ENCODE results near the gene GPHB5. TPM values are rescaled to one million over a fixed set of nuclear protein-coding genes. Genes with fewer than 3 reads are reported as not detected.

Gene GPHB5
- total and polyA plus RNA-seq, 2 experiments from 2014 or later: not detected

- no peak for DNase-seq
- in situ Hi-C loops (cut with MboI): no loop called here
- H3K9ac ChIP-seq: no peak overlapping the region
- no peak overlapping the region for H3K4me3 ChIP-seq
- no peak overlapping the region for H2AFZ ChIP-seq
- TF ChIP-seq EZH2 (IDR thresholded peaks at IDR 0.05; ENCODE audit: insufficient read depth, poor library complexity, severe bottlenecking): no peak
- TF ChIP-seq EZH2phosphoT487 (IDR thresholded peaks at IDR 0.05; ENCODE audit: insufficient read depth, low read depth): no peak
- no peak overlapping the region for H3K27ac ChIP-seq
- H3K9me3 ChIP-seq (ENCODE audit: low read depth): no peaks in the 10 kb centered on the region
- no peaks in the 10 kb centered on the region for H3K79me2 ChIP-seq (ENCODE audit: insufficient read depth)
- no peaks in the 10 kb centered on the region for H3F3A ChIP-seq (ENCODE audit: insufficient read depth)
- H3K27me3 ChIP-seq (replicated peaks; ENCODE audit: insufficient read depth): 0 out of 2 replicates have a peak, but pooled peaks cover 4% of the 10 kb centered on the region
- no peaks in the 10 kb centered on the region for H3K4me1 ChIP-seq (ENCODE audit: insufficient read depth)
- H3K36me3 ChIP-seq (ENCODE audit: low read depth): no peaks in the 10 kb centered on the region
- H3K4me2 ChIP-seq (ENCODE audit: unreplicated experiment): no peak overlapping the region
- H3K9me2 ChIP-seq (ENCODE audit: insufficient read depth): no peaks in the 10 kb centered on the region
- H4K20me1 ChIP-seq (ENCODE audit: insufficient read depth): no peaks in the 10 kb centered on the region
- WGBS, 2 experiments (ENCODE audit: low coverage in 1 of 2, low lambda C conversion rate in 2 of 2, missing lambda C conversion rate in 2 of 2): 51 to 60% methylated on average over 6 of the region's 6 CpGs
Measured at GRCh38 chr14:63328787-63329737, 10.3 kb upstream of the GPHB5 start.

- H3K36me3 ChIP-seq (ENCODE audit: low read depth): no peaks in the 10 kb centered on the region
- no peak overlapping the region for H3K4me2 ChIP-seq (ENCODE audit: unreplicated experiment)
- DNase-seq: no peak
- H3F3A ChIP-seq (ENCODE audit: insufficient read depth): no peaks in the 10 kb centered on the region
- H3K4me3 ChIP-seq: no peak overlapping the region
- in situ Hi-C loops (cut with MboI): no loop called here
- H3K9me3 ChIP-seq (ENCODE audit: low read depth): no peaks in the 10 kb centered on the region
- no peak overlapping the region for H2AFZ ChIP-seq
- no peaks in the 10 kb centered on the region for H3K79me2 ChIP-seq (ENCODE audit: insufficient read depth)
- H3K4me1 ChIP-seq (ENCODE audit: insufficient read depth): no peaks in the 10 kb centered on the region
- 0 out of 2 replicates have a peak, but pooled peaks cover 4% of the 10 kb centered on the region for H3K27me3 ChIP-seq (replicated peaks; ENCODE audit: insufficient read depth)
- WGBS, 2 experiments (ENCODE audit: low coverage in 1 of 2, low lambda C conversion rate in 2 of 2, missing lambda C conversion rate in 2 of 2): 61 to 66% methylated on average over 5 of the region's 5 CpGs
- TF ChIP-seq EZH2 (IDR thresholded peaks at IDR 0.05; ENCODE audit: insufficient read depth, poor library complexity, severe bottlenecking): no peak
- TF ChIP-seq EZH2phosphoT487 (IDR thresholded peaks at IDR 0.05; ENCODE audit: insufficient read depth, low read depth): no peak
- no peak overlapping the region for H3K9ac ChIP-seq
- H4K20me1 ChIP-seq (ENCODE audit: insufficient read depth): no peaks in the 10 kb centered on the region
- H3K27ac ChIP-seq: no peak overlapping the region
- no peaks in the 10 kb centered on the region for H3K9me2 ChIP-seq (ENCODE audit: insufficient read depth)
Measured at GRCh38 chr14:63326840-63327239, 8.1 kb upstream of the GPHB5 start.

- Histone ChIP-seq H2AFZ (no peak overlapping the region), H4K20me1 (ENCODE audit: insufficient read depth) (no peaks in the 10 kb centered on the region), H3K36me3 (ENCODE audit: low read depth) (no peaks in the 10 kb centered on the region), H3K79me2 (ENCODE audit: insufficient read depth) (no peaks in the 10 kb centered on the region), H3K4me2 (ENCODE audit: unreplicated experiment) (no peak overlapping the region), H3K9ac (no peak overlapping the region), H3K27me3 (replicated peaks; ENCODE audit: insufficient read depth) (no peaks in the 10 kb centered on the region; the same call in 1 of the 2 replicates), H3K4me1 (ENCODE audit: insufficient read depth) (no peaks in the 10 kb centered on the region), H3K4me3 (no peak overlapping the region), H3K27ac (no peak overlapping the region), H3F3A (ENCODE audit: insufficient read depth) (no peaks in the 10 kb centered on the region), H3K9me2 (ENCODE audit: insufficient read depth) (no peaks in the 10 kb centered on the region), H3K9me3 (ENCODE audit: low read depth) (no peaks in the 10 kb centered on the region)
- in situ Hi-C loops (cut with MboI): no loop called here
- 41 to 49% methylated on average over 9 of the region's 9 CpGs for WGBS, 2 experiments (ENCODE audit: low coverage in 1 of 2, low lambda C conversion rate in 2 of 2, missing lambda C conversion rate in 2 of 2)
- no peak for TF ChIP-seq EZH2phosphoT487 (IDR thresholded peaks at IDR 0.05; ENCODE audit: insufficient read depth, low read depth)
- TF ChIP-seq EZH2 (IDR thresholded peaks at IDR 0.05; ENCODE audit: insufficient read depth, poor library complexity, severe bottlenecking): no peak
- no peak for DNase-seq
Measured at GRCh38 chr14:63322897-63323573, 4.3 kb upstream of the GPHB5 start.

GRCh38 chr14:63322472-63322871, 3.7 kb upstream of the GPHB5 start:
- H3K27ac ChIP-seq: no peak overlapping the region
- no peaks in the 10 kb centered on the region; the same call in 1 of the 2 replicates for H3K27me3 ChIP-seq (replicated peaks; ENCODE audit: insufficient read depth)
- H3K9me3 ChIP-seq (ENCODE audit: low read depth): no peaks in the 10 kb centered on the region
- no peak overlapping the region for H3K9ac ChIP-seq
- H3K36me3 ChIP-seq (ENCODE audit: low read depth): no peaks in the 10 kb centered on the region
- H3K4me3 ChIP-seq: no peak overlapping the region
- H2AFZ ChIP-seq: no peak overlapping the region
- WGBS, 2 experiments (ENCODE audit: low coverage in 1 of 2, low lambda C conversion rate in 2 of 2, missing lambda C conversion rate in 2 of 2): 96 to 100% methylated on average over 1 of the region's 1 CpG
- TF ChIP-seq EZH2 (IDR thresholded peaks at IDR 0.05; ENCODE audit: insufficient read depth, poor library complexity, severe bottlenecking) (no peak), EZH2phosphoT487 (IDR thresholded peaks at IDR 0.05; ENCODE audit: insufficient read depth, low read depth) (no peak)
- H3K79me2 ChIP-seq (ENCODE audit: insufficient read depth): no peaks in the 10 kb centered on the region
- no peaks in the 10 kb centered on the region for H3F3A ChIP-seq (ENCODE audit: insufficient read depth)
- no peaks in the 10 kb centered on the region for H3K4me1 ChIP-seq (ENCODE audit: insufficient read depth)
- H4K20me1 ChIP-seq (ENCODE audit: insufficient read depth): no peaks in the 10 kb centered on the region
- in situ Hi-C loops (cut with MboI): no loop called here
- no peak for DNase-seq
- no peak overlapping the region for H3K4me2 ChIP-seq (ENCODE audit: unreplicated experiment)
- H3K9me2 ChIP-seq (ENCODE audit: insufficient read depth): no peaks in the 10 kb centered on the region

All from GM23248 (cell line).